Gastroesophageal sphincter (tissue), 3 donors: ENCODE data around the gene CFDP1.

Experiments
- POLR2AphosphoS5 ChIP-seq: sonication (generic); formaldehyde crosslinking; IDR thresholded peaks from one replicate; pipeline ENCODE4 v1.6.1; 2017; ENCODE audit warnings: antibody characterized with exemption
- TF ChIP-seq, protein P1 (sequence below), 4 experiments: fragments of 200-600 bp in 2 of 4; fragments of 450-650 bp in 2 of 4; sonication (generic) in 1 of 4; IDR thresholded peaks; one replicate each; pipeline ENCODE4 v1.5.1; 2017 to 2019; ENCODE audit warnings: antibody characterized with exemption in 4 of 4, mild to moderate bottlenecking in 2 of 4, moderate library complexity in 2 of 4

DNA sequence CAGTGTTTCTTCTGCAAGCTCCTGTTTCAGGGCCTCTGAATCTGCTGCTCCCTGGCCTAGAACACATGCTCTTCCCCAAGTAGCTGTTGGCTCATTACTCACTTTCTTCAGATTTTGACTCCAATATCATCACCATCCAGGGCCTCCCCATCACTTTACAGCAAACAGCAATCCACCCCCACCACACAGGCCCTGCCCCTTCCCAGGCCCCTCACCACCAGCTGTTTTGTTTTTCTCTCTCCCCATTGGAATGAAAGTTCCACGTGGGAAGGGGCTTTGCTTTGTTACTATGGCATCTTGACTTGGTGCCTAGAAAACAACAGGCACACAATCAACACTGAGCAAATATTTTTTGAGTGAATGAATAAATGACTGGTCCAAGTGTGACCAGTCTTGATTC lies 27.1 kb upstream of the CFDP1 start:
- TF ChIP-seq POLR2AphosphoS5, result no peak
- TF ChIP-seq, protein P1, sequence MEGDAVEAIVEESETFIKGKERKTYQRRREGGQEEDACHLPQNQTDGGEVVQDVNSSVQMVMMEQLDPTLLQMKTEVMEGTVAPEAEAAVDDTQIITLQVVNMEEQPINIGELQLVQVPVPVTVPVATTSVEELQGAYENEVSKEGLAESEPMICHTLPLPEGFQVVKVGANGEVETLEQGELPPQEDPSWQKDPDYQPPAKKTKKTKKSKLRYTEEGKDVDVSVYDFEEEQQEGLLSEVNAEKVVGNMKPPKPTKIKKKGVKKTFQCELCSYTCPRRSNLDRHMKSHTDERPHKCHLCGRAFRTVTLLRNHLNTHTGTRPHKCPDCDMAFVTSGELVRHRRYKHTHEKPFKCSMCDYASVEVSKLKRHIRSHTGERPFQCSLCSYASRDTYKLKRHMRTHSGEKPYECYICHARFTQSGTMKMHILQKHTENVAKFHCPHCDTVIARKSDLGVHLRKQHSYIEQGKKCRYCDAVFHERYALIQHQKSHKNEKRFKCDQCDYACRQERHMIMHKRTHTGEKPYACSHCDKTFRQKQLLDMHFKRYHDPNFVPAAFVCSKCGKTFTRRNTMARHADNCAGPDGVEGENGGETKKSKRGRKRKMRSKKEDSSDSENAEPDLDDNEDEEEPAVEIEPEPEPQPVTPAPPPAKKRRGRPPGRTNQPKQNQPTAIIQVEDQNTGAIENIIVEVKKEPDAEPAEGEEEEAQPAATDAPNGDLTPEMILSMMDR (IDR thresholded peaks at IDR 0.05), result no peak
